Measurements from ENCODE around the gene CHRNE.

DNA sequence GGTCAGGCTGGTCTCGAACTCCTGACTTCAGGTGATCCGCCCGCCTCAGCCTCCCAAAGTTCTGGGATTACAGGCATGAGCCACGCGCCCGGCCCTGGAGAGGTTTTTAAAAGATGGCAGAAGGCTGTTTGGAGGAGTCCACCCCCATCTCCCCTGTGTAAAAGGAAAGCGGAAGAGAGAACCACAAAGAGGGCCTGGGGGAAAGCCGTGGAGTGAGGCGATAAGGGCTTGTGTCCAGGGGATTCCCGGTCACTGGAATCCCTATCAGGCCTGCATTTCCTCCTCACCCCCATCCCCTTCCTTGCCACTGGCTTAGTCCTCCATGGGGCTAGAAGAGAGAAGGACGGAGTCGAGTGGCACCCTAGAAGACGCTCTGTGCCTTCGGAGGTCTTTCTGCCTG is 29.1 kb upstream of the CHRNE start, which contains the start of gene GP1BA:
- TF ChIP-seq, protein P1, sequence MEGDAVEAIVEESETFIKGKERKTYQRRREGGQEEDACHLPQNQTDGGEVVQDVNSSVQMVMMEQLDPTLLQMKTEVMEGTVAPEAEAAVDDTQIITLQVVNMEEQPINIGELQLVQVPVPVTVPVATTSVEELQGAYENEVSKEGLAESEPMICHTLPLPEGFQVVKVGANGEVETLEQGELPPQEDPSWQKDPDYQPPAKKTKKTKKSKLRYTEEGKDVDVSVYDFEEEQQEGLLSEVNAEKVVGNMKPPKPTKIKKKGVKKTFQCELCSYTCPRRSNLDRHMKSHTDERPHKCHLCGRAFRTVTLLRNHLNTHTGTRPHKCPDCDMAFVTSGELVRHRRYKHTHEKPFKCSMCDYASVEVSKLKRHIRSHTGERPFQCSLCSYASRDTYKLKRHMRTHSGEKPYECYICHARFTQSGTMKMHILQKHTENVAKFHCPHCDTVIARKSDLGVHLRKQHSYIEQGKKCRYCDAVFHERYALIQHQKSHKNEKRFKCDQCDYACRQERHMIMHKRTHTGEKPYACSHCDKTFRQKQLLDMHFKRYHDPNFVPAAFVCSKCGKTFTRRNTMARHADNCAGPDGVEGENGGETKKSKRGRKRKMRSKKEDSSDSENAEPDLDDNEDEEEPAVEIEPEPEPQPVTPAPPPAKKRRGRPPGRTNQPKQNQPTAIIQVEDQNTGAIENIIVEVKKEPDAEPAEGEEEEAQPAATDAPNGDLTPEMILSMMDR (IDR thresholded peaks at IDR 0.05), result no peak
- TF ChIP-seq POLR2A (IDR thresholded peaks at IDR 0.05), result no peak
- no peak for TF ChIP-seq POLR2AphosphoS5 (IDR thresholded peaks at IDR 0.05; ENCODE audit: insufficient read depth in 1 of 2, low read depth in 1 of 2)
